ENCODE results near the gene CAVIN1.

- no peak for TF ChIP-seq TAF1 (IDR thresholded peaks at IDR 0.05; ENCODE audit: borderline replicate concordance, insufficient read depth, low read length)
- no peak for TF ChIP-seq SIN3A (IDR thresholded peaks at IDR 0.05; ENCODE audit: borderline replicate concordance, insufficient read depth, low read length)
- TF ChIP-seq POLR2AphosphoS5 (IDR thresholded peaks at IDR 0.05; ENCODE audit: low read depth, low read length), result no peak
- TF ChIP-seq, protein P1, sequence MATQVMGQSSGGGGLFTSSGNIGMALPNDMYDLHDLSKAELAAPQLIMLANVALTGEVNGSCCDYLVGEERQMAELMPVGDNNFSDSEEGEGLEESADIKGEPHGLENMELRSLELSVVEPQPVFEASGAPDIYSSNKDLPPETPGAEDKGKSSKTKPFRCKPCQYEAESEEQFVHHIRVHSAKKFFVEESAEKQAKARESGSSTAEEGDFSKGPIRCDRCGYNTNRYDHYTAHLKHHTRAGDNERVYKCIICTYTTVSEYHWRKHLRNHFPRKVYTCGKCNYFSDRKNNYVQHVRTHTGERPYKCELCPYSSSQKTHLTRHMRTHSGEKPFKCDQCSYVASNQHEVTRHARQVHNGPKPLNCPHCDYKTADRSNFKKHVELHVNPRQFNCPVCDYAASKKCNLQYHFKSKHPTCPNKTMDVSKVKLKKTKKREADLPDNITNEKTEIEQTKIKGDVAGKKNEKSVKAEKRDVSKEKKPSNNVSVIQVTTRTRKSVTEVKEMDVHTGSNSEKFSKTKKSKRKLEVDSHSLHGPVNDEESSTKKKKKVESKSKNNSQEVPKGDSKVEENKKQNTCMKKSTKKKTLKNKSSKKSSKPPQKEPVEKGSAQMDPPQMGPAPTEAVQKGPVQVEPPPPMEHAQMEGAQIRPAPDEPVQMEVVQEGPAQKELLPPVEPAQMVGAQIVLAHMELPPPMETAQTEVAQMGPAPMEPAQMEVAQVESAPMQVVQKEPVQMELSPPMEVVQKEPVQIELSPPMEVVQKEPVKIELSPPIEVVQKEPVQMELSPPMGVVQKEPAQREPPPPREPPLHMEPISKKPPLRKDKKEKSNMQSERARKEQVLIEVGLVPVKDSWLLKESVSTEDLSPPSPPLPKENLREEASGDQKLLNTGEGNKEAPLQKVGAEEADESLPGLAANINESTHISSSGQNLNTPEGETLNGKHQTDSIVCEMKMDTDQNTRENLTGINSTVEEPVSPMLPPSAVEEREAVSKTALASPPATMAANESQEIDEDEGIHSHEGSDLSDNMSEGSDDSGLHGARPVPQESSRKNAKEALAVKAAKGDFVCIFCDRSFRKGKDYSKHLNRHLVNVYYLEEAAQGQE (IDR thresholded peaks at IDR 0.05; ENCODE audit: insufficient read depth in 1 of 2, low read depth in 2 of 2, low read length in 2 of 2), result no peak
Measured at GRCh38 chr17:42373896-42374295, 49.2 kb downstream of the CAVIN1 start.
